Endodermal cell (in vitro differentiated cells): ENCODE results near the gene STX18. TPM values are rescaled to one million over a fixed set of nuclear protein-coding genes. Genes with fewer than 3 reads are reported as not detected.

Experiments
- DNase-seq: peaks from one replicate; pipeline ENCODE4 v3.0.0-alpha.2; 2017
- H3K27ac ChIP-seq: 2 replicates; pipeline ENCODE4 v1.5.1; 2013; ENCODE audit warnings: mild to moderate bottlenecking, low read depth, low read length, moderate library complexity
- H3K27me3 ChIP-seq: 2 replicates; pipeline ENCODE4 v1.6.1; 2013; ENCODE audit warnings: mild to moderate bottlenecking, low read length, moderate library complexity; ENCODE audit not compliant: insufficient read depth, control insufficient read depth, poor library complexity, severe bottlenecking
- H3K36me3 ChIP-seq: 2 replicates; pipeline ENCODE4 v1.7.0; 2013; ENCODE audit warnings: mild to moderate bottlenecking, low read length, moderate library complexity; ENCODE audit not compliant: control insufficient read depth, insufficient read depth
- H3K4me1 ChIP-seq: one replicate; pipeline ENCODE4 v1.7.0; 2013; ENCODE audit warnings: low read length; ENCODE audit not compliant: control insufficient read depth, insufficient read depth
- H3K4me3 ChIP-seq: 2 replicates; pipeline ENCODE4 v1.5.1; 2013; ENCODE audit warnings: mild to moderate bottlenecking, low read length, moderate library complexity
- H3K9ac ChIP-seq: 2 replicates; pipeline ENCODE4 v1.6.1; 2013; ENCODE audit warnings: mild to moderate bottlenecking, low read length, moderate library complexity; ENCODE audit not compliant: poor library complexity, severe bottlenecking; ENCODE audit errors: extremely low read depth
- H3K9me3 ChIP-seq: 2 replicates; pipeline ENCODE4 v1.6.1; 2013; ENCODE audit warnings: mild to moderate bottlenecking, low read length, moderate library complexity; ENCODE audit not compliant: control insufficient read depth
- H3K27ac Mint-ChIP-seq: 2 replicates; pipeline ENCODE4 v1.8.0; 2020; ENCODE audit warnings: mixed read lengths
- H3K27me3 Mint-ChIP-seq: 2 replicates; pipeline ENCODE4 v1.8.0; 2021; ENCODE audit warnings: mild to moderate bottlenecking, mixed read lengths; ENCODE audit not compliant: insufficient read depth
- H3K36me3 Mint-ChIP-seq: 2 replicates; pipeline ENCODE4 v1.8.0; 2020; ENCODE audit warnings: low read depth, mixed read lengths
- H3K4me1 Mint-ChIP-seq: 2 replicates; pipeline ENCODE4 v1.8.0; 2020; ENCODE audit warnings: mixed read lengths
- H3K4me3 Mint-ChIP-seq: 2 replicates; pipeline ENCODE4 v1.8.0; 2020; ENCODE audit warnings: mild to moderate bottlenecking, moderate library complexity, mixed read lengths
- H3K9me3 Mint-ChIP-seq: 2 replicates; pipeline ENCODE4 v1.8.0; 2020; ENCODE audit warnings: mild to moderate bottlenecking, mixed read lengths
- CTCF ChIP-seq: fragments of 200-600 bp; sonication (generic); conservative IDR thresholded peaks from 2 replicates; pipeline ENCODE4 v1.5.0; 2021; ENCODE audit warnings: antibody characterized with exemption, mild to moderate bottlenecking
- WGBS, 2 experiments: methylation state at CpG; one replicate each; pipeline versions ENCODE4 v1.1.5 to v1.1.7; 2013; ENCODE audit warnings: missing lambda C conversion rate in 2 of 2, mixed read lengths in 1 of 2; ENCODE audit not compliant: insufficient coverage in 1 of 2, insufficient read length in 1 of 2; 5-methylcytosine and 5-hydroxymethylcytosine counted together
- total RNA-seq, 2 donors: library from RNA; stranded (reverse); fragmentation: NEBNext Ultra II Directional in 1 of 2; extraction: Animal tissue kit (Norgen Biotek cat#: 25700) in 1 of 2; gene quantifications; 2 replicates in 1 of 2; 3 replicates in 1 of 2; pipeline ENCODE4 v1.2.1, GENCODE V29; 2021

The STX18 gene
- total RNA-seq, 2 donors from 2014 or later: 26.9 to 33.3 TPM

DNA sequence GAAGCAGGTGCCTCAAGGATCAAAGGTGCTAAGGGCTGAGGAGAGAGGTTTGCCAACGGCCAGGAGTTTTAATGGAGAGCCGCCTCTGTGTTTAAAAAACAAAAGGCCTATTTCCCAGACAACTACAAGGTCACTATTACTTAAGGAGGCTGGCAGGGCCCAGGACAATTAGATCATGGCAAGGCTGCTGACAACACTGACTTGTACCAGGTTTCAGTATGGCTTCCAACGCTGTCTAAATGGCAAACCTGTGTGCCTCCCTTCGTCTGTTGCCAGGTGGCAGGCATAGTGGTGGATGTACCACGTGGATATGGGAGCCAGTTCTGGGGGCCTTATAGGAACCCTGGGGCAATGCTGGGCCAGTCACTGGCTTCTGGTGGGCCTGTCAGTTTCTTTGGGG lies 114.0 kb downstream of the STX18 start:
- Mint-ChIP-seq H3K27me3 (peaks cover 6% of the 10 kb centered on the region), H3K4me1 (peaks cover 38% of the 10 kb centered on the region), H3K36me3 (peaks cover 7% of the 10 kb centered on the region), H3K9me3 (no peaks in the 10 kb centered on the region), H3K4me3 (no peak overlapping the region), H3K27ac (no peak overlapping the region)
- H3K36me3 ChIP-seq: peaks cover 2% of the 10 kb centered on the region
- H3K4me1 ChIP-seq: peaks cover 5% of the 10 kb centered on the region
- H3K27ac ChIP-seq: no peak overlapping the region
- DNase-seq: peak; percentile 49
- no peak overlapping the region for H3K4me3 ChIP-seq
- no peak for TF ChIP-seq CTCF
- H3K9ac ChIP-seq: no peak overlapping the region
- no peaks in the 10 kb centered on the region for H3K27me3 ChIP-seq
- 75 to 83% methylated on average over 4 to 5 of the region's 5 CpGs for WGBS, 2 experiments
- H3K9me3 ChIP-seq: no peaks in the 10 kb centered on the region

- Histone ChIP-seq H3K36me3 (peaks cover 5% of the 10 kb centered on the region), H3K27ac (no peak overlapping the region), H3K4me1 (peaks cover 5% of the 10 kb centered on the region), H3K4me3 (no peak overlapping the region), H3K9me3 (no peaks in the 10 kb centered on the region), H3K9ac (no peak overlapping the region), H3K27me3 (no peaks in the 10 kb centered on the region)
- Mint-ChIP-seq H3K27me3 (peaks cover 6% of the 10 kb centered on the region), H3K9me3 (no peaks in the 10 kb centered on the region), H3K27ac (no peak overlapping the region), H3K4me1 (peaks cover 38% of the 10 kb centered on the region), H3K4me3 (no peak overlapping the region), H3K36me3 (peaks cover 12% of the 10 kb centered on the region)
- TF ChIP-seq CTCF: peak; percentile 19
- 63 to 75% methylated on average over 8 to 12 of the region's 12 CpGs for WGBS, 2 experiments
- peak; percentile 92 for DNase-seq
Observed at GRCh38 chr4:4427121-4427870, 114.6 kb downstream of the STX18 start.

DNA sequence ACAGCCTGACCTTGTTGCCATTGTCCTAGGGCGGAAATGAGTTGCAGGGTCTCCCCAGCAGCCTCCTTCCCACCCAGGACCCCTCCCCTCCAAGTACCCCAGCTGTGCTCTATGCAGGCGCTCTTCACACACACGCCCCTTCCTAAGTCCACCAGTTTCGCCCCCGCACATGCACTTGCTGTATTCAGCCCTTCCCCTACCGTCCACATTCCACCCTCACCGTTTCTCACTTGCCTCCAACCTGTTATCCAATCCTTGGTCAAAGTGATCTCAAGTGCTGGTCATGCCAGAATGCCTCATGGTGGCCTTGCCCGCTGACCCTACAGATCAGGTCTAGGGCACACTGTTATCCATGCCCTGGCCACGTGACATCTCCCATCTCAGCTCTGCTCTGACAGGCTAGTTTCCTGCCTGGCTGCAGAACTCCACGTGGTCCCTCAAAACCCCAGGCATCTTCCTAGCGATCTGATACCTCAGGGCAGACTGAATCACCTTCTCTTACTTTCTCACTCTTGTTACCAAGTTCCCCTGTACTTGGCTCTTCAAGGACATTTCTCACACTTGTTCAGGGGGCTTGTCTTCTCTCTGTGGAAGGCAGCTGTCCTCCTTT lies 115.2 kb downstream of the STX18 start:
- no peak for DNase-seq
- Histone ChIP-seq H3K36me3 (peaks cover 8% of the 10 kb centered on the region), H3K4me3 (no peak overlapping the region), H3K9ac (no peak overlapping the region), H3K4me1 (peaks cover 5% of the 10 kb centered on the region), H3K9me3 (no peaks in the 10 kb centered on the region), H3K27ac (no peak overlapping the region), H3K27me3 (no peaks in the 10 kb centered on the region)
- 69 to 75% methylated on average over 10 to 11 of the region's 11 CpGs for WGBS, 2 experiments
- TF ChIP-seq CTCF: no peak
- Mint-ChIP-seq H3K4me1 (peaks cover 38% of the 10 kb centered on the region), H3K36me3 (peaks cover 18% of the 10 kb centered on the region), H3K27ac (no peak overlapping the region), H3K27me3 (peaks cover 6% of the 10 kb centered on the region), H3K4me3 (no peak overlapping the region), H3K9me3 (no peaks in the 10 kb centered on the region)
